Sigmoid colon (tissue), 4 donors: ENCODE measurements around the gene TSPAN15.

Experiments used
- EP300 ChIP-seq, 4 donors: sonication (generic); formaldehyde crosslinking; IDR thresholded peaks; one replicate each; pipeline ENCODE4 v1.6.1; 2017; ENCODE audit warnings: antibody characterized with exemption in 4 of 4
- POLR2A ChIP-seq, 2 donors: fragments of 450-650 bp; IDR thresholded peaks; one replicate each; pipeline ENCODE4 v1.6.1; 2016; ENCODE audit warnings: antibody characterized with exemption in 2 of 2, mild to moderate bottlenecking in 2 of 2, moderate library complexity in 2 of 2
- TF ChIP-seq, protein P1 (sequence below), 4 experiments: fragments of 450-650 bp in 3 of 4; fragments of 200-600 bp in 1 of 4; IDR thresholded peaks; one replicate each; pipeline ENCODE4 v1.5.1; 2016 to 2019; ENCODE audit warnings: antibody characterized with exemption in 4 of 4, mild to moderate bottlenecking in 3 of 4, moderate library complexity in 2 of 4

DNA sequence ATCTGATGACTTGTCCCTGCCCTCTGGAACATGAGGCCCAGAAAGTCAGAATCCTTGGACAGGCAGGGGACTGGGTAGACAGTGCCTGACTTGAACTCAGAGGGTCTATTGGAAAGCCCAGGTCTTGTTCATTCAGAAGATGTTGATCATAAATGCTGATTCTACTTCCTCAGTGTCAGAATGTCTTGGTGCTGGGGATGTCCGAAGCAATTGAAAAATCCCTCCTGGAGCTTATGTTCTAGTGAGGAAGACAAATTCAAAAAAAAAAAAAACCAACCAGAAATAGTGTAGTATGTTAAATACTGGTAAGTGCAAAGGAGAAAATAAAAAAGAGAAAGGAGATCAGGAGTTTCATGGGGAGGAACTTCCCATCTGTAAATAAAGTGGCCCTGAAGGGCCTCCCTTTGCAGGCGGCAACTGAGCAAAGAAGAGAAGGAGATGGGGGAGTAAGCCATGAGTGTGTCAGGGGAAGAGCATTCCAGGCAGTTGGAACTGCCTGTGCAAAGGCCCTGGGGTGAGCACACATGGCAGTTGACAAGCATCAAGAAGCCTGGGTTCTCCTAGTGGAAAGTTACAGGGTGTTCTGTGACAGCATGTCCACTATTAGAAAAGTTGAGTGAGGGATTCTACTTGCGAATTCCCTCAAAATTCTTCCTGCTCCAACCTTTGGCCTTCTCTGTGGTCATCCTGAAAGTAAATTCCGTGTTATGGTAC lies 30.7 kb downstream of the TSPAN15 start:
- TF ChIP-seq, protein P1, sequence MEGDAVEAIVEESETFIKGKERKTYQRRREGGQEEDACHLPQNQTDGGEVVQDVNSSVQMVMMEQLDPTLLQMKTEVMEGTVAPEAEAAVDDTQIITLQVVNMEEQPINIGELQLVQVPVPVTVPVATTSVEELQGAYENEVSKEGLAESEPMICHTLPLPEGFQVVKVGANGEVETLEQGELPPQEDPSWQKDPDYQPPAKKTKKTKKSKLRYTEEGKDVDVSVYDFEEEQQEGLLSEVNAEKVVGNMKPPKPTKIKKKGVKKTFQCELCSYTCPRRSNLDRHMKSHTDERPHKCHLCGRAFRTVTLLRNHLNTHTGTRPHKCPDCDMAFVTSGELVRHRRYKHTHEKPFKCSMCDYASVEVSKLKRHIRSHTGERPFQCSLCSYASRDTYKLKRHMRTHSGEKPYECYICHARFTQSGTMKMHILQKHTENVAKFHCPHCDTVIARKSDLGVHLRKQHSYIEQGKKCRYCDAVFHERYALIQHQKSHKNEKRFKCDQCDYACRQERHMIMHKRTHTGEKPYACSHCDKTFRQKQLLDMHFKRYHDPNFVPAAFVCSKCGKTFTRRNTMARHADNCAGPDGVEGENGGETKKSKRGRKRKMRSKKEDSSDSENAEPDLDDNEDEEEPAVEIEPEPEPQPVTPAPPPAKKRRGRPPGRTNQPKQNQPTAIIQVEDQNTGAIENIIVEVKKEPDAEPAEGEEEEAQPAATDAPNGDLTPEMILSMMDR (IDR thresholded peaks at IDR 0.05), result no peak
- TF ChIP-seq POLR2A (IDR thresholded peaks at IDR 0.05) (no peak), EP300 (IDR thresholded peaks at IDR 0.05) (no peak)
